Stomach (tissue), 9 donors: ENCODE measurements around the gene AR. TPM values are rescaled to one million over a fixed set of nuclear protein-coding genes. Genes with fewer than 3 reads are reported as not detected.

Experiments used
- DNase-seq, 2 donors: peaks; one replicate each; pipeline versions ENCODE4 v3.0.0 to v3.0.0-alpha.2; 2013 to 2019
- H3K27ac ChIP-seq, 5 donors: fragments of 200-600 bp in 4 of 5; sonication (generic) in 4 of 5; one replicate each; pipeline ENCODE4 v1.5.1; 2013 to 2019; ENCODE audit warnings: mild to moderate bottlenecking in 1 of 5, moderate library complexity in 1 of 5
- H3K27me3 ChIP-seq, 3 donors: fragments of 200-600 bp; sonication (generic); one replicate each; pipeline ENCODE4 v1.5.1; 2017 to 2019; ENCODE audit warnings: mixed run types in 1 of 3
- H3K36me3 ChIP-seq, 4 donors: fragments of 200-600 bp; sonication (generic); 1 replicate in 3 of 4; 2 replicates in 1 of 4; pipeline ENCODE4 v1.5.1; 2016 to 2019
- H3K4me1 ChIP-seq, 4 donors: fragments of 200-600 bp; sonication (generic); one replicate each; pipeline ENCODE4 v1.5.1; 2016 to 2019
- H3K4me3 ChIP-seq, 4 donors: fragments of 200-600 bp; sonication (generic) in 3 of 4; one replicate each; pipeline ENCODE4 v1.5.1; 2016 to 2019; ENCODE audit warnings: mild to moderate bottlenecking in 1 of 4
- H3K9me3 ChIP-seq, 4 donors: fragments of 200-600 bp; sonication (generic); one replicate each; pipeline ENCODE4 v1.5.1; 2016 to 2019
- CTCF ChIP-seq, 7 experiments: fragments of 450-650 bp in 4 of 7; fragments of 200-600 bp in 3 of 7; sonication (generic) in 3 of 7; IDR thresholded peaks; one replicate each; pipeline ENCODE4 v1.5.1; 2016 to 2019; ENCODE audit warnings: antibody characterized with exemption in 7 of 7, control low read depth in 2 of 7, mild to moderate bottlenecking in 1 of 7
- EP300 ChIP-seq: sonication (generic); formaldehyde crosslinking; IDR thresholded peaks from one replicate; pipeline ENCODE4 v1.6.1; 2017; ENCODE audit warnings: antibody characterized with exemption
- POLR2A ChIP-seq, 4 donors: fragments of 450-650 bp; IDR thresholded peaks; one replicate each; pipeline ENCODE4 v1.6.1; 2016; ENCODE audit warnings: antibody characterized with exemption in 4 of 4, control low read depth in 2 of 4, mild to moderate bottlenecking in 1 of 4, moderate library complexity in 1 of 4
- POLR2AphosphoS5 ChIP-seq, 3 donors: sonication (generic); formaldehyde crosslinking; IDR thresholded peaks; one replicate each; pipeline ENCODE4 v1.6.1; 2016; ENCODE audit warnings: antibody characterized with exemption in 3 of 3
- WGBS, 5 donors: extraction: QIAGEN DNeasy Blood & Tissue Kit in 3 of 5; methylation state at CpG; one replicate each; pipeline versions ENCODE4 v1.1.5 to v1.1.7; 2013 to 2018; 5-methylcytosine and 5-hydroxymethylcytosine counted together
- intact Hi-C: fragments of 100-400 bp; cut with DNase I; formaldehyde crosslinking; loops from one replicate; pipeline ENCODE4 v1.15.1; 2023; ENCODE audit warnings: low total_unique reads
- polyA plus RNA-seq, 3 donors: library from polyadenylated mRNA; stranded (reverse); fragments of 200-250 nt; gene quantifications; one replicate each; pipeline ENCODE4 v1.2.3, GENCODE V29; 2013
- total RNA-seq, 5 donors: library from RNA; depleted of rRNA; stranded (reverse); fragments of >200 nt; gene quantifications; one replicate each; pipeline versions ENCODE4 v1.1.0 to v1.2.3, GENCODE V29; 2014 to 2016
- donor health status: healthy with polysubstance abuse.
- donor health status: Bipolar disorder and iron deficiency.
- donor health status: healthy.

Gene AR
- total and polyA plus RNA-seq, 8 donors = 0.50 to 8.8 (median 1.4) TPM

- no peaks in the 10 kb centered on the region for H3K27me3 ChIP-seq
- peaks cover 0 to 5% (median 0%) of the 10 kb centered on the region in 4 donors for H3K9me3 ChIP-seq
- H3K27ac ChIP-seq = no peak overlapping the region
- TF ChIP-seq CTCF (IDR thresholded peaks at IDR 0.05) = no peak
- no peaks in the 10 kb centered on the region for H3K36me3 ChIP-seq
- intact Hi-C loops = no loop called here
- WGBS, 5 donors = 12 to 30% (median 25%) methylated on average over 1 of the region's 1 CpG
- no peak overlapping the region for H3K4me3 ChIP-seq
- no peak for DNase-seq
- H3K4me1 ChIP-seq = no peaks in the 10 kb centered on the region
Measured at GRCh38 chrX:67619253-67619652, 75.4 kb downstream of the AR start.

GRCh38 chrX:67622053-67622585 lies 78.3 kb downstream of the AR start:
- no peak for DNase-seq
- WGBS, 5 donors = 76 to 90% (median 82%) methylated on average over 2 of the region's 2 CpGs
- no peaks in the 10 kb centered on the region for H3K36me3 ChIP-seq
- no peak overlapping the region for H3K4me3 ChIP-seq
- H3K27me3 ChIP-seq = no peaks in the 10 kb centered on the region
- peaks cover 0 to 5% (median 0%) of the 10 kb centered on the region in 4 donors for H3K9me3 ChIP-seq
- no peaks in the 10 kb centered on the region for H3K4me1 ChIP-seq
- intact Hi-C loops = no loop called here
- H3K27ac ChIP-seq = no peak overlapping the region
- TF ChIP-seq POLR2A (IDR thresholded peaks at IDR 0.05) (no peak), EP300 (no peak), POLR2AphosphoS5 (IDR thresholded peaks at IDR 0.05) (no peak), CTCF (IDR thresholded peaks at IDR 0.05) (no peak)

GRCh38 chrX:67624325-67624724 lies 80.5 kb downstream of the AR start:
- no peak overlapping the region for H3K4me3 ChIP-seq
- peaks cover 0 to 5% (median 0%) of the 10 kb centered on the region in 4 donors for H3K9me3 ChIP-seq
- intact Hi-C loops = no loop called here
- DNase-seq = no peak
- no peaks in the 10 kb centered on the region for H3K27me3 ChIP-seq
- no peaks in the 10 kb centered on the region for H3K4me1 ChIP-seq
- H3K36me3 ChIP-seq = no peaks in the 10 kb centered on the region
- no peak overlapping the region for H3K27ac ChIP-seq
- no peak for TF ChIP-seq EP300
- no peak for TF ChIP-seq POLR2A (IDR thresholded peaks at IDR 0.05)
- no peak for TF ChIP-seq POLR2AphosphoS5 (IDR thresholded peaks at IDR 0.05)
- TF ChIP-seq CTCF (IDR thresholded peaks at IDR 0.05) = no peak

- Histone ChIP-seq H3K4me3 (no peak overlapping the region), H3K27ac (no peak overlapping the region), H3K4me1 (no peaks in the 10 kb centered on the region), H3K36me3 (no peaks in the 10 kb centered on the region), H3K27me3 (no peaks in the 10 kb centered on the region), H3K9me3 (peaks cover 0 to 8% (median 3%) of the 10 kb centered on the region in 4 donors)
- TF ChIP-seq CTCF (IDR thresholded peaks at IDR 0.05) = no peak
- TF ChIP-seq EP300 = no peak
- no peak for TF ChIP-seq POLR2A (IDR thresholded peaks at IDR 0.05)
- no peak for TF ChIP-seq POLR2AphosphoS5 (IDR thresholded peaks at IDR 0.05)
- DNase-seq = no peak
- intact Hi-C loops = no loop called here
- 58 to 88% (median 85%) methylated on average over 2 of the region's 2 CpGs for WGBS, 5 donors
Measured at GRCh38 chrX:67635424-67635823, 91.6 kb downstream of the AR start.
